Prostate gland (tissue), 2 donors: ENCODE measurements around the gene ADARB2. TPM values are rescaled to one million over a fixed set of nuclear protein-coding genes. Genes with fewer than 3 reads are reported as not detected.
"Not testable (repeated sequence)": the region's sequence is repeated elsewhere in the genome, so short reads cannot be mapped to it uniquely, and the experiment has no call there.

Source experiments
- DNase-seq: peaks from one replicate; pipeline ENCODE4 v3.0.0-alpha.2; 2019; ENCODE audit warnings: low spot score
- H3K27ac ChIP-seq, 2 donors: fragments of 200-600 bp; sonication (generic); 2 replicates each; pipeline ENCODE4 v1.5.1; 2017 to 2019
- H3K27me3 ChIP-seq: fragments of 200-600 bp; sonication (generic); replicated peaks from 2 replicates; pipeline ENCODE4 v1.5.1; 2019; ENCODE audit not compliant: insufficient read depth
- H3K36me3 ChIP-seq, 2 donors: fragments of 200-600 bp; sonication (generic); 1 replicate in 1 of 2; 2 replicates in 1 of 2; pipeline versions ENCODE4 v1.5.1 to v1.8.1; 2017 to 2019
- H3K4me1 ChIP-seq: fragments of 200-600 bp; sonication (generic); replicated peaks from 2 replicates; pipeline ENCODE4 v1.5.1; 2019
- H3K4me3 ChIP-seq, 2 donors: fragments of 200-600 bp; sonication (generic); 2 replicates each; pipeline ENCODE4 v1.5.1; 2017 to 2019
- H3K9me3 ChIP-seq: fragments of 200-600 bp; sonication (generic); 2 replicates; pipeline ENCODE4 v1.5.1; 2017
- CTCF ChIP-seq, 4 experiments: fragments of 200-600 bp in 2 of 4; fragments of 450-650 bp in 2 of 4; sonication (generic) in 2 of 4; IDR thresholded peaks; 1 replicate in 3 of 4; 2 replicates in 1 of 4; pipeline ENCODE4 v1.5.1; 2016 to 2019; ENCODE audit warnings: antibody characterized with exemption in 4 of 4, mild to moderate bottlenecking in 2 of 4, moderate library complexity in 2 of 4
- POLR2A ChIP-seq: fragments of 450-650 bp; IDR thresholded peaks from one replicate; pipeline ENCODE4 v1.6.1; 2016; ENCODE audit warnings: antibody characterized with exemption, mild to moderate bottlenecking
- POLR2AphosphoS5 ChIP-seq: sonication (generic); formaldehyde crosslinking; IDR thresholded peaks from one replicate; pipeline ENCODE4 v1.6.1; 2017; ENCODE audit warnings: antibody characterized with exemption
- WGBS: methylation state at CpG from one replicate; pipeline ENCODE4 v1.1.5; 2018; 5-methylcytosine and 5-hydroxymethylcytosine counted together
- intact Hi-C: fragments of 100-400 bp; cut with DNase I; formaldehyde crosslinking; loops from one replicate; pipeline ENCODE4 v1.14.2; 2022
- total RNA-seq, 2 donors: library from RNA; depleted of rRNA; stranded (reverse); fragments of >200 nt; gene quantifications; one replicate each; pipeline ENCODE4 v1.1.0, GENCODE V29; 2016

The ADARB2 gene
- total RNA-seq, 2 donors from 2014 or later, result 0.36 to 10.5 TPM

GRCh38 chr10:1251769-1252168, 485.6 kb downstream of the ADARB2 start:
- no peaks in the 10 kb centered on the region for H3K36me3 ChIP-seq
- H3K4me3 ChIP-seq, result no peak overlapping the region
- no peaks in the 10 kb centered on the region for H3K27me3 ChIP-seq
- no peak for DNase-seq
- no peak overlapping the region for H3K27ac ChIP-seq
- 40% methylated on average over 3 of the region's 3 CpGs for WGBS
- no peaks in the 10 kb centered on the region for H3K9me3 ChIP-seq
- intact Hi-C loops, result no loop called here
- no peak for TF ChIP-seq POLR2AphosphoS5
- TF ChIP-seq POLR2A, result no peak
- TF ChIP-seq CTCF (IDR thresholded peaks at IDR 0.05), result no peak
- H3K4me1 ChIP-seq, result no peaks in the 10 kb centered on the region

GRCh38 chr10:1249142-1249920, 488.0 kb downstream of the ADARB2 start:
- H3K27me3 ChIP-seq, result no peaks in the 10 kb centered on the region
- no peaks in the 10 kb centered on the region for H3K4me1 ChIP-seq
- H3K27ac ChIP-seq, result no peak overlapping the region
- 44% methylated on average over 7 of the region's 7 CpGs for WGBS
- DNase-seq, result no peak
- H3K4me3 ChIP-seq, result no peak overlapping the region
- H3K9me3 ChIP-seq, result no peaks in the 10 kb centered on the region
- no peaks in the 10 kb centered on the region for H3K36me3 ChIP-seq
- TF ChIP-seq POLR2AphosphoS5 (no peak), CTCF (IDR thresholded peaks at IDR 0.05) (no peak), POLR2A (no peak)
- intact Hi-C loops, result no loop called here

DNA sequence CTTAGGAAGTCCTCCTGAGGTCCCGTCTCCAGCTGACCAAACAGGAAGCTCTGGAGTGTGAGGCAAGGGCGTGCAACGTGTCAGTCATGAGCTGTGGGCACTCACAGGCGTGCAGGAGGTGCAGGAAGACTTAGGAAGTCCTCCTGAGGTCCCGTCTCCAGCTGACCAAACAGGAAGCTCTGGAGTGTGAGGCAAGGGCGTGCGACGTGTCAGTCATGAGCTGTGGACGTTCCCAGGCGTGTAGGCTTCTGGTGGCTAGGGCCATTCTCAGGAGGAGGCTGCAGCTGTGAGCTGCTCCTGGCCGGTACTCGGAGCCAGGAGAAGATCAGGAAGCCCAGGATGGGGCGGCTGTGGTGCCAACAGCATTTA, 489.1 kb downstream of the ADARB2 start:
- H3K27ac ChIP-seq, H3K36me3 ChIP-seq, DNase-seq, intact Hi-C loops, H3K4me1 ChIP-seq, H3K9me3 ChIP-seq, H3K27me3 ChIP-seq, H3K4me3 ChIP-seq: not testable (repeated sequence)
- 56% methylated on average over 13 of the region's 13 CpGs for WGBS

DNA sequence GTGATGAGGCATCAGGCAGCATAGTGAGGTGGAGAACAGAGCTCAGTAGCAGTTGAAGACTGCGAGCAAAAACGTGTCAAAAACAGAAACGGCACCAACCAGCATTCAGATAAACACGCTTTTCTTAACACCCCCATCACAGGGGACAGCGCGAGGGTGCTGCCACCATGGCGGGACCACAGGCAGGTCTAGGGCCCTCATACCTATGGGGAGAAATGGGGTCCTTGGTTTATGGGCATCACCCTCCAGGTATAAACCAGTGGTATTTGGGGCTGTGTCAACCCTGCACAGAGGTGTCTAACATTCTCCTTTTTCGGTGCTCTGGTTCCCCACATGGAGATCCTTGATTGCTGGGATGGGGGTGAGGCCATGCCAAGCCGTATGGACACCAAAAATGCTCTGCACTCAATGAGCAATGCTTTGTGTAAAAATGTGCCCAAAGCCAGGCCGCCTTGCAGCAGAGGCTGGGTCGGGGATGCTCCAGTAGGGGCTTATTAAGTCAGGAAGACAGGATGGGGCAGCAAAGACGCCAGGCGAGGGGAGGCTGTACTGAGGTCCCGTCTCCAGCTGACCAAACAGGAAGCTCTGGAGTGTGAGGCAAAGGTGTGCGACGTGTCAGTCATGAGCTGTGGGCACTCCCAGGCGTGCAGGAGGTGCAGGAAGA, 489.6 kb downstream of the ADARB2 start:
- Histone ChIP-seq H3K4me1 (no peaks in the 10 kb centered on the region), H3K27ac (no peak overlapping the region), H3K36me3 (no peaks in the 10 kb centered on the region), H3K9me3 (no peaks in the 10 kb centered on the region), H3K27me3 (no peaks in the 10 kb centered on the region), H3K4me3 (no peak overlapping the region)
- TF ChIP-seq CTCF (IDR thresholded peaks at IDR 0.05) (no peak), POLR2A (no peak), POLR2AphosphoS5 (no peak)
- intact Hi-C loops, result no loop called here
- no peak for DNase-seq
- 66% methylated on average over 17 of the region's 17 CpGs for WGBS

DNA sequence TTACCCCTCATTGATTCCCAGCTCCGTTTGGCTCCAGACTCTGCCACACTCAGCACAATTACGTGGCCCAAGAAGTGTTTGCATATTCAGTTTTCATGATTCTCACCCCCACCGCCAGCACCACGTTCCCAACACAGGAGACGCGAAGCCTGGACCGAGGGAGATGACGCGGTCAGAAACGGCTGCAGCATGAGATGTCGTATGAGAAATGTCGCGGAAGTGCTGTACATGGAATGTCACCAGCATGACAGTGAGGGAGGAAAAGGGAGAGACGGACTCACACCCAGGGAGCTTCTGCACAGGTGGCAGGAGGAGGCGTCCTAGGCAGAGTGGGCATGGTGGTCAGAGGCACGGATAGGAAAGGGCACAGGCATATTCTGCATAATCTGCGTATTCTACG, 492.8 kb downstream of the ADARB2 start:
- TF ChIP-seq POLR2A (no peak), POLR2AphosphoS5 (no peak), CTCF (IDR thresholded peaks at IDR 0.05) (no peak)
- no peaks in the 10 kb centered on the region for H3K9me3 ChIP-seq
- WGBS, result 96% methylated on average over 18 of the region's 18 CpGs
- no peak for DNase-seq
- peaks cover 10% of the 10 kb centered on the region for H3K27me3 ChIP-seq
- H3K4me3 ChIP-seq, result no peak overlapping the region
- no peaks in the 10 kb centered on the region for H3K4me1 ChIP-seq
- intact Hi-C loops, result no loop called here
- H3K27ac ChIP-seq, result no peak overlapping the region
- no peaks in the 10 kb centered on the region for H3K36me3 ChIP-seq
